HG03159 (cell line): Measurements from ENCODE around the gene SORL1.

Experiments used
- ATAC-seq: cut with Tn5 transposase; IDR thresholded peaks from one replicate; pipeline ENCODE4 v1.9.1; 2021; ENCODE audit warnings: mild to moderate bottlenecking, moderate library complexity; ENCODE audit not compliant: unreplicated experiment

The SORL1 gene

GRCh38 chr11:121650351-121651256 lies 198.5 kb downstream of the SORL1 start:
- no peak for ATAC-seq

GRCh38 chr11:121651257-121651605 lies 199.1 kb downstream of the SORL1 start:
- ATAC-seq = no peak

GRCh38 chr11:121652971-121653370 lies 200.9 kb downstream of the SORL1 start:
- no peak for ATAC-seq

- no peak for ATAC-seq
Observed at GRCh38 chr11:121654259-121654842, 202.2 kb downstream of the SORL1 start.

- ATAC-seq = no peak
Observed at GRCh38 chr11:121654843-121655536, 202.9 kb downstream of the SORL1 start.

GRCh38 chr11:121655537-121656327 lies 203.6 kb downstream of the SORL1 start:
- peak; percentile 91 for ATAC-seq

GRCh38 chr11:121656328-121657090 lies 204.4 kb downstream of the SORL1 start:
- ATAC-seq = no peak

- ATAC-seq = no peak
Observed at GRCh38 chr11:121657146-121657545, 205.0 kb downstream of the SORL1 start.

GRCh38 chr11:121659811-121660210 lies 207.7 kb downstream of the SORL1 start:
- ATAC-seq = no peak

- no peak for ATAC-seq
Observed at GRCh38 chr11:121661880-121662486, 209.9 kb downstream of the SORL1 start.

GRCh38 chr11:121664144-121664543 lies 212.0 kb downstream of the SORL1 start:
- no peak for ATAC-seq

GRCh38 chr11:121665206-121665838 lies 213.2 kb downstream of the SORL1 start:
- ATAC-seq = no peak

GRCh38 chr11:121667836-121668235 lies 215.7 kb downstream of the SORL1 start:
- no peak for ATAC-seq

GRCh38 chr11:121669422-121669821 lies 217.3 kb downstream of the SORL1 start:
- ATAC-seq = no peak

- ATAC-seq = no peak
Observed at GRCh38 chr11:121670266-121670665, 218.2 kb downstream of the SORL1 start.

GRCh38 chr11:121670805-121671282 lies 218.7 kb downstream of the SORL1 start:
- ATAC-seq = no peak

- ATAC-seq = no peak
Observed at GRCh38 chr11:121671283-121672168, 219.4 kb downstream of the SORL1 start.
